Immature natural killer cell (primary cell): ENCODE results near the gene COMT. TPM values are rescaled to one million over a fixed set of nuclear protein-coding genes. Genes with fewer than 3 reads are reported as not detected.
"Not testable (repeated sequence)": the region's sequence is repeated elsewhere in the genome, so short reads cannot be mapped to it uniquely, and the experiment has no call there.

ENCODE experiments used
- DNase-seq, 3 donors: peaks; one replicate each; pipeline ENCODE4 v3.0.0; 2022; ENCODE audit warnings: mixed read lengths in 1 of 3
- H3K27ac Mint-ChIP-seq, 6 donors: one replicate each; pipeline ENCODE4 v1.8.0; 2020; ENCODE audit warnings: mixed read lengths in 6 of 6, mild to moderate bottlenecking in 5 of 6, inconsistent platforms in 4 of 6, moderate library complexity in 3 of 6
- H3K27me3 Mint-ChIP-seq, 3 donors: one replicate each; pipeline ENCODE4 v1.8.0; 2020 to 2021; ENCODE audit warnings: low read depth in 3 of 3, mild to moderate bottlenecking in 3 of 3, mixed read lengths in 3 of 3, moderate library complexity in 3 of 3, inconsistent platforms in 1 of 3
- H3K36me3 Mint-ChIP-seq, 3 donors: one replicate each; pipeline ENCODE4 v1.8.0; 2020; ENCODE audit warnings: mixed read lengths in 3 of 3, inconsistent platforms in 2 of 3, mild to moderate bottlenecking in 2 of 3
- H3K4me1 Mint-ChIP-seq, 2 donors: one replicate each; pipeline ENCODE4 v1.8.0; 2020; ENCODE audit warnings: inconsistent platforms in 2 of 2, mild to moderate bottlenecking in 2 of 2, mixed read lengths in 2 of 2, moderate library complexity in 1 of 2
- H3K4me3 Mint-ChIP-seq, 5 donors: one replicate each; pipeline ENCODE4 v1.8.0; 2020; ENCODE audit warnings: mild to moderate bottlenecking in 5 of 5, mixed read lengths in 5 of 5, inconsistent platforms in 3 of 5, moderate library complexity in 3 of 5
- H3K9me3 Mint-ChIP-seq, 6 donors: one replicate each; pipeline ENCODE4 v1.8.0; 2020; ENCODE audit warnings: mild to moderate bottlenecking in 6 of 6, mixed read lengths in 6 of 6, inconsistent platforms in 4 of 6, moderate library complexity in 3 of 6
- polyA plus RNA-seq, 3 donors: library from polyadenylated mRNA; unstranded; fragments of 300-500 nt; fragmentation: Illumina TruSeq; gene quantifications; one replicate each; pipeline ENCODE4 v1.2.3, GENCODE V29; 2021

COMT gene
- polyA plus RNA-seq, 3 donors from 2014 or later: 130 to 167 (median 155) TPM

DNA sequence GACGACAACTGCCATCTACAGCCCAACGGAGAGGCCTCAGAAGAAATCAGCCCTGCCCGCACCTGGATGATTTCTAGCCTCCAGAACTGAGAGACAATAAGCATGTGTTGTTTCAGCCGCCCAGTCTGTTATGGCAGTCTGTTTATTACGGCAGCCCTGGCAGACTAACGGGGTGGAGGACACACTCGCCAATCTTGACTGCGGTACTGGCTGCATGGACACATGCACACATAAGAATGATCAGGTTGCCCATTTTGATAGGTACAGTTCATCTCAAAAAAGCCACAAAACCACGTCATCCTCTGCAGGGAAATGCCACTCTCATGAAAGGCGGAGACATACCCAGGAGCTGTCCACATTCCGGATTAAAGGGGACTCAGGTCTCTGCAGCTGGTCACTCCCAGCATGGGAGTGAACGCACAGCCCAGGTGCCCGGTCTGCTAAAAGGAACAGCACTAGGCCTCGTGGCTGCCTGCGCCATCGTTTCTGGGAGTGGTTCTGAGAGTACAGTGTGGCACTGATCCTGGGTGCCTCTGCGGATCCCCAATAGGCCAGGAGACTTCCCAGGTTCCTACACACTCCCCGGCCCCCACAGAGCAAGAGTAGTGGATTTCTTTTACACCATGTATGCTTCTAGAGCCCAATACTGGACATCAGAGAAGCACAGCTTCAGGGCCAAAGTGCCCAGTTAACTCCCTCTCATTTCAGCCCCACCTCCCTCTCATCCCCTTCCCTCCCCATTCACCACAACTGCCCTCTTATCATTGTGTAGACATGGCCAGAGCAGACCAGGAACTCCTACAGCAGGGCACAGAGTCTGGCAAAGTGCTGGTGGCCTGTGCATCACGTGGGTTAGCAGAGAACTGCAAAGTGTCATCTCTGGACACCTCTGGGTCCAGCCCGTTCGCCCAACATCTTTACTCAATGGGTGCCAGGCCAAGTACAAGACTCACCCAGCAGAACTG is 11.7 kb upstream of the COMT start:
- H3K4me3 Mint-ChIP-seq: no peak overlapping the region
- H3K27ac Mint-ChIP-seq: peak overlapping the region in 1 of 6 donors; percentile 67

DNA sequence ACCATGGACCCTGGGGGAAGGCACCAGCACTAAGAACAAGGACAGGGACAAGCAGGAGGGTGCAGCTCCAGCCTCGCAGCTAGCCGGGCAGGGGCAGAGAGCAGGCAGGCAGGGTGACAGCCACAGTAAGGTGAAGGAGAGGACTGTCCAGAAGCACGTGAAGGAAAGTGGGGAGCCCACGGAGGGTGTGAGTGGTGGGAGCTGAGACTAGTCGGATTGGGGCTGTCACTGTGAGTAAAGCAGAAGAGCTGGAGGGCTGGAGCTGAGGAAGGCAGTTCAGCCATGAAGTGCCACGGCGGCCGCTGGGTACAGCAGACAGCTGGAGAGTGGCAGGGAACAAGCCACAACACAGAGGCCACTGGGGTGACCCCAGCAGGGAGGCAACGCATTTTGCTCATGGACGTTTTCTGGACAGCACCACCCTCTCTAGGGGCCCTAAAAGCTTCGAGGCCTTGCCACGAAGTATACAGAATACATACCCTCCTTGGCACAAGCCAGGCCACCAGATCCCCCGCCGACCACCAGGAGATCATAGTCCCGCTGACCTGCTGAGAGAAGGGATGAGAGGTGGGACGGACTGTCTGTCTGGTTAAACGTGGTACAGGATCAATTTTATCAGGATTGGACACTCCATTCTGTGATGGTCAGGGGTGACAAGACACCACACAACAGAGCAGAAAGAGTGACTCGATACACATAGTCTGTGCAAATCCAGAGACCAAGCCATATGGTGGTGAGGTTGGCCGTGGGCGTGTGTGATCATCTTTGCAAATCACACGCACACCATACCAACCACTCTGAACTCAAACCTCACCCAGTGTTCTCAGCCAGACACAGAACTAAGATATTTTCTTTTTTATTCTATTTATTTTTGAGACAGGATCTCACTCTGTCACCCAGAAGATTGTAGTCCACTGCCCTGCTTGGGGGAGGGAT is 10.8 kb upstream of the COMT start:
- Mint-ChIP-seq H3K4me3 (no peak overlapping the region), H3K36me3 (peaks cover 7 to 15% (median 9%) of the 10 kb centered on the region in 3 donors), H3K27me3 (peaks cover 0 to 2% (median 0%) of the 10 kb centered on the region in 3 donors), H3K4me1 (peaks cover 2 to 4% of the 10 kb centered on the region in 2 donors), H3K27ac (no peak overlapping the region), H3K9me3 (peaks cover 0 to 7% (median 6%) of the 10 kb centered on the region in 6 donors)
- no peak for DNase-seq

More for the DNA sequence above, 11.7 kb upstream of the COMT start:
- Mint-ChIP-seq H3K9me3 (no peaks in the 10 kb centered on the region), H3K27me3 (peaks cover 0 to 2% (median 0%) of the 10 kb centered on the region in 3 donors), H3K4me1 (peaks cover 0 to 2% of the 10 kb centered on the region in 2 donors), H3K36me3 (peaks cover 0 to 8% (median 4%) of the 10 kb centered on the region in 3 donors)
- no peak for DNase-seq

DNA sequence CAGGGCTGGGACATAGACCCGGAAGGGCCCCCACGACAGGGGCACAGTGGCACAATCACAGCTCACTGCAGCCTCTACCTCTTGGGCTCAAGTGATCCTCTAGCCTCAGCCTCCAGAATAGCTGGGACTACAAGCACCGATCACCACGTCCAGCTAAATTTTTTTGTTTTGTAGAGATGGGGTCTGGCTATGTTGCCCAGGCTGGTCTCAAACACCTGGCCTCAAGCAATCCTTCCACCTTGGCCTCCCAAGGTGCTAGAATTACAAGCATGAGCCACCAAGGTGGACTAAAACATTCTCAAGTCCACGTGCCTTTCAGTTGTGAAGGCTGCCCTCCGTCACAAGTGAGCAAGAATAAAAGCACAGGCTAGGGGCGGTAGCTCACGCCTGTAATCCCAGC is 10.1 kb upstream of the COMT start:
- Mint-ChIP-seq H3K27ac (no peak overlapping the region), H3K36me3 (peaks cover 14 to 22% (median 16%) of the 10 kb centered on the region in 3 donors), H3K9me3 (peaks cover 4 to 14% (median 13%) of the 10 kb centered on the region in 6 donors), H3K4me1 (peaks cover 2 to 4% of the 10 kb centered on the region in 2 donors), H3K4me3 (no peak overlapping the region), H3K27me3 (peaks cover 0 to 2% (median 0%) of the 10 kb centered on the region in 3 donors)
- no peak for DNase-seq

DNA sequence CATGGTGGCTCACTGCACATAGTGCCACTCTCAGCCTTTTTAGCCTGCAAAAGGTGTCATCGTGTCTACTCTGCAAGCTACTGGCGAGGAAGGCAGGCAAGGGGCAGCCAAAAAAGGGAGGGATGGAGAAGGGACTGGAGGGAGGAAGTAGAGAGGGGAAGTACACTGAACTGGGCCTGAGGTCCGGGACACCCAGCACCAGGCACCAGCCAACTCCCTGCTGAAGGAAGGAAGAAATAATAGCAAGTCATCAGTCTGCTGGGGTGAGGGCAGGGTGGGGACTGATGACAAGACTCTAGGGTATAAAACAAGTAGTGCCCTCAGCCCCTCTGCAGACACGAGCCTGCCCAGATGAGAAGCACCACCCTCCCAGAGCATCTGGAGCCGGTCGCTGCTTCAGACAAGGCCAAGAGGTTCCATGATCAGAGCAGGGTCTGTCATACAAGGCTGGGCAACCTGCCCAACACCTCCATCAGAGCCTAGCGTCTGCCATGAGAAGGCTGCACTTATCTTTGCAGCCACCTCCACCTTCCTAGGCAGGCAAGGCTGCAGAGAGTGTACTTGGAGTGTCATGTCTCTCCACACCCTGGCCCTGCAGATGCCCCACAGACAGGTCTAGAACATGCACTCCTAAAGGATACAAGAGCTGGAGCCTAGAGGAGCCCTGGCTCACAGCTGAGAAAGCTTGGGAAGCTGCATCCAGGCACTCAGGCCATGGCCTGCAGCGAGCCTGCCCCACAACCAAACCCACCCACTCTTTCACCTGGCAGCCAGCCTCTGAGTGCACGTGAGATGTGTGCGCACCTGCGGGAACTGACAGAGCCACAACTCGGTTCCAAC is 9.0 kb upstream of the COMT start:
- Mint-ChIP-seq H3K27ac (peak overlapping the region in 1 of 6 donors; percentile 12), H3K4me1 (peaks cover 2 to 4% of the 10 kb centered on the region in 2 donors), H3K27me3 (peaks cover 0 to 2% (median 2%) of the 10 kb centered on the region in 3 donors), H3K4me3 (no peak overlapping the region), H3K36me3 (peaks cover 22 to 29% (median 23%) of the 10 kb centered on the region in 3 donors), H3K9me3 (peaks cover 5 to 20% (median 16%) of the 10 kb centered on the region in 6 donors)
- no peak for DNase-seq

DNA sequence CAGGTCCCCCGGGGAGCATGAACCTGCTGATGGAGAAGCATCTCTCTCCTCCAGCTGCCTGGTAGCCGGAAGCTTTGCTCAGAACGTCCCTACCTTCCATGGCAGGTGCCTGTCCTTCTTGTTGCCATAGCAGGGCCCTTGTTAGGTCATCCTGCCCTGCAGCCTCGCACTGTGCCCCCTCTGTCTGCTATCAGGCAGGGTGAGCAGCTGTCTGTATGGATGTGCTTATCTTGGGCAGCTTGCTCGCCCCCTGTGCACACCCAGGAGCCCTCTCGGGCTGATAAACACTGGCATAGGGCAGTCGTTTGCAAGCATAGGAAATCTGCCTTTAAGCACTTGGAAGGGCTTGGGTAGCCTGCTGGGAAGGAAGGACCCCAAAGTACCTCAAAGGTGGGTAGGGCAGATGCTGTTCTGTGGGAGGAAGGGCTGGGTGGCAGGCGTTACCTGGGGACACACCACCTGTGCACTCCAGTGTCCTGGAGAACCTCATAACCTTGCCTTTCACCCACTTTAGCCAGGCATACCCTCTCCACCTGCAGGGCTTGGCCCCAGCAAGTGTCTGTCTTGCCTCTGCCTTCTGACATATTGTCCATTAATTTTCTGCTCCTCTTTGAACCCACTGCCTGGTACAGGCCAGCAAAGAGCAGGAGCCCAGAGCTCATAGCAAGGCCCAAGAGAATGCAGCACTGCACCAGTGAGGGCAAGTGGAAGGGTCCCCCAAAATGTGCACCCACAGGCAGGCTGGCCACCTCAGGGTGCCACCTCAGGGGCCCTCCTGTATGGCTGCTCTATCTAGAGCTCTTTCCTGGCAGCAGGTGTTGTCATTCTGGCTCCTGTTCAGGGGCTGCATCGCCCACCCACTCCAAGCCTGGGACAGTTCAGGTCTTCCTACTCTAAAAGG is 8.0 kb upstream of the COMT start:
- H3K4me3 Mint-ChIP-seq: no peak overlapping the region
- peaks cover 7 to 20% (median 16%) of the 10 kb centered on the region in 6 donors for H3K9me3 Mint-ChIP-seq
- no peak overlapping the region for H3K27ac Mint-ChIP-seq
- H3K27me3 Mint-ChIP-seq: peaks cover 0 to 2% (median 2%) of the 10 kb centered on the region in 3 donors
- peaks cover 21 to 29% (median 25%) of the 10 kb centered on the region in 3 donors for H3K36me3 Mint-ChIP-seq
- peaks cover 2 to 4% of the 10 kb centered on the region in 2 donors for H3K4me1 Mint-ChIP-seq
- no peak for DNase-seq

DNA sequence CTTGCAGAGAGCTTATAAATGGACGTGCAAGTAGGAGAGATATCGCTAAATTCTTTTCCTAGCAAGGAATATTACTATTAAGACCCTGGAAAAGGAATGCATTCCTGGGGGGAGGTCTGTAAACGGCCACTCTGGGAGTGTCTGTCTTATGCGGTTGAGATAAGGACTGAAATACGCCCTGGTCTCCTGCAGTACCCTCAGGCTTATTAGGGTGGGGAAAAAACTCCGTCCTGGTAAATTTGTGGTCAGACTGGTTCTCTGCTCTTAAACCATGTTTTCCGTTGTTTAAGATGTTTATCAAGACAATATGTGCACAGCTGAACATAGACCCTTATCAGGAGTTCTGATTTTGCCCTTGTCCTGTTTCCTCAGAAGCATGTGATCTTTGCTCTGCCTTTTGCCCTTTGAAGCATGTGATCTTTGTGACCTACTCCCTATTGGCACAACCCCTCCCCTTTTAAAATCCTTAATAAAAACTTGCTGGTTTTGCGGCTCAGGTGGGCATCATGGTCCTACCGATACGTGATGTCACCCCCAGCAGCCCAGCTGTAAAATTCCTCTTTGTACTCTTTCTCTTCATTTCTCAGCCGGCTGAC is 6.4 kb upstream of the COMT start:
- Mint-ChIP-seq H3K27ac (peak overlapping the region in 1 of 6 donors; percentile 24), H3K36me3 (peaks cover 22 to 29% (median 25%) of the 10 kb centered on the region in 3 donors), H3K9me3 (peaks cover 7 to 20% (median 16%) of the 10 kb centered on the region in 6 donors)
- H3K27me3 Mint-ChIP-seq, DNase-seq, H3K4me1 Mint-ChIP-seq, H3K4me3 Mint-ChIP-seq: not testable (repeated sequence)

DNA sequence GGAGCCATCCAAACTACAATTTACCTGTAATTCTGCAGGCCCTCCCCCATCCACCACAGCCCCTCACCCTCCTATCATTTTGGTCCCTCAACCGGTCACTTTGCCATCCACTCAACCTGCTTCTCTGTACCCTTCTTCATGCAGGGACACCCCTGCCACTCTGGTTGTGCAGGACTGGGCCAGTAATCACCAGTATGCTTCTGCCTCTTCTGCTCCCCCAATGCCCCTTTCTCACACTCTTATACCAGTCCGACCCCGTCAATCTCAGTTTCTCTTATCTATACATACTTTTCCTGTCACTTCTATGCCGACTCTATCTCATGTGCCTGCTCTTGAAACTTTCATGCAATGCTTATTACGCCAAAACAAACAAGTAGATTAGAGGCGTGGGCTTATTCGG is 5.1 kb upstream of the COMT start:
- Mint-ChIP-seq H3K4me3 (no peak overlapping the region), H3K36me3 (peaks cover 21 to 29% (median 22%) of the 10 kb centered on the region in 3 donors), H3K4me1 (peaks cover 15 to 16% of the 10 kb centered on the region in 2 donors), H3K27ac (no peak overlapping the region), H3K27me3 (peaks cover 0 to 2% (median 2%) of the 10 kb centered on the region in 3 donors), H3K9me3 (peaks cover 7 to 20% (median 16%) of the 10 kb centered on the region in 6 donors)
- no peak for DNase-seq

DNA sequence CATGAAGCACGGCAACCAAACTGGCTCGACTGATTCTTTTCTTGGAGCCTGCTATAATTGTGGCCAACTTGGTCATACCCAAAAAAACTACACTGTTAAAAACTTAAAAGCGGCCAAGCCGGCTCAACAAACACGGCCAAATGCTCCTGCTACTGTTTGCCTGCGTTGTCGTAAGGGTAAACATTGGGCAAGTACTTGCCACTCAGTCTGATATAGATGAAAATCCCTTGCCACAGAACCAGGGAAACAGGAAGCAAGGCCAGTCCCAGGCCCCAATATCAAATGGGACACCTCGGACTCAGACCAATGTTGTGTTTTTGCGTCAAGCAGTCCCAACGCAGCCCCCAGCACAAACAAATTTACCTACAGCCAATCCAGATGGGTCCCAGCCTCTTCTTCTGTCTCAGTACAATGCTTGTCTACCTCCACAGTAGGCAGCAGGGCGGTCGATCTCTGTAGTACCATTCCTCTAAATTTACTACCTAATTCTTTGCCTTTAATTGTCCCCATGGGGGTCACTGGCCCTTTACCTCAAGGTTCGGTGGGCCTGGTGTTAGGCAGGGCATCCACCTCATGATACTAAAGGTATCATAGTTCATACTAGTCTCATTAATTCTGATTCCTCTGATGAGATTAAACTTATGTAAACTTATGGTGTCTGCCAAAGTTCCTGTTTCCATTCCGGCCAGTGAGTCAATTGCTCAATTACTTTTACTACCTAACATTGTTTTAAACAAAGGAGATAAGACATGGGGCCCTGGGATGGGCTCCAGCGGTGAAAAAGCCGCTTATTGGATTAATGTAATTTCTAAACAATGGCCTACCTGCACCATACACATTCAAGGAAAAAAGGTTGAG is 3.7 kb upstream of the COMT start:
- Mint-ChIP-seq H3K4me1 (peaks cover 25 to 27% of the 10 kb centered on the region in 2 donors), H3K36me3 (peaks cover 21 to 29% (median 22%) of the 10 kb centered on the region in 3 donors), H3K4me3 (no peak overlapping the region), H3K27me3 (peaks cover 0 to 2% (median 2%) of the 10 kb centered on the region in 3 donors), H3K9me3 (peaks cover 7 to 20% (median 16%) of the 10 kb centered on the region in 6 donors), H3K27ac (no peak overlapping the region)
- DNase-seq: no peak

DNA sequence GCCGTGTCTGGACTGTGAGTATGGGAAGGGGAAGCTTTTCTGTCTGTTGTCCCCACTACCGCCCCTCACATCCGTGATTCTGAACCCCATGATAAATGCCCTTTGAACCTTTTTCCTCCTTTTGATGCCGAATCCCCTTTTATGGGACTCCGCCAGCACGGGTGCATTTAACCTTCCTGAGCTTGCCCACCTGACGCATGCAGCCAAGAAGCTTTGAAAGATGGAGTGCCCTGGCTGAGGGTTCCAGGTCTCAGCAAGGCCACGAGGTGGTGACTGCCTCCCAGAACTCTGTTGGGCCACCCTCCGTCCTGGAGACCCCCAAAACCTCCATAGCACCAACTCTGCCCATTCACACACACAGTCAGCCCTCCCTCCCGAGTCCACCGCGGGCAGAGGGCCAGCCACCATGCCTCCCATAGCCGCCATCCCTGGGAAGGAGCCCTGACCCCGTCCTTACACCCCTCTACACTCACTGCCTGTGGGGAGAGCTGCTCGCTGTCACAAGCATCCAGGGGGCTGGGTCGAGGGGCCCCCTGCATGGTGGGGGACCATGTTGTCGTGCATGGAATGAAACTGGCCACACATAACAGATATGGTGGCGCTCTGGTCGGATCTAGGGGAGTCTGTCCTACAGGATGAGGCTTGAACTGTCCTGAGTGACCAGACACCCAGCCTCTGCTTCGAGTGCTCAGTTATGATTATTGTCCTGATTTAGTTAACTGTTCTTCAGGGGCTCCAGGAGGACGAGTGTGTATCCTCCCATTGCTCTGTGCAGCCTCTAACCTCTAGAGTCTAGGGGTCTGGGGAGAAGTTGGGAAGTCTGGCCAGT is 822 bp upstream of the COMT start:
- Mint-ChIP-seq H3K27me3 (peaks cover 0 to 2% (median 0%) of the 10 kb centered on the region in 3 donors), H3K36me3 (peaks cover 15 to 26% (median 17%) of the 10 kb centered on the region in 3 donors), H3K4me1 (peaks cover 35 to 39% of the 10 kb centered on the region in 2 donors), H3K27ac (peak overlapping the region; percentile 74 to 95 (median 84)), H3K4me3 (peak overlapping the region; percentile 90 to 95 (median 94)), H3K9me3 (peaks cover 6 to 14% (median 10%) of the 10 kb centered on the region in 6 donors)
- DNase-seq: no peak
